Left cardiac atrium (tissue), 4 donors: ENCODE data around the gene LEKR1. TPM values are rescaled to one million over a fixed set of nuclear protein-coding genes. Genes with fewer than 3 reads are reported as not detected.
"Not testable (repeated sequence)": the region's sequence is repeated elsewhere in the genome, so short reads cannot be mapped to it uniquely, and the experiment has no call there.

Experiments used
- ATAC-seq, 2 donors: fragments of 200-7000 bp; cut with Tn5 transposase; one replicate each; pipeline ENCODE4 v1.9.1; 2020; ENCODE audit warnings: mild to moderate bottlenecking in 2 of 2, moderate library complexity in 2 of 2
- DNase-seq: peaks from one replicate; pipeline ENCODE4 v3.0.0-alpha.2; 2020
- intact Hi-C, 2 donors: fragments of 100-400 bp; cut with DNase I; formaldehyde crosslinking; loops; one replicate each; pipeline versions ENCODE4 v1.14.1 to v1.15.1; 2022 to 2023
- total RNA-seq, 2 donors: library from RNA; stranded (reverse); fragmentation: NEBNext Ultra II Directional; extraction: Animal tissue kit (Norgen Biotek cat#: 25700); gene quantifications; one replicate each; pipeline ENCODE4 v1.2.1, GENCODE V29; 2021
- donor health status: DM: no; HTN: yes; CAD: no.
- donor health status: DM: no; HTN: yes; CAD: no; lungs with severe emphysema.
- donor health status: DM: yes; HTN: yes; CAD: no.
- donor health status: Dilated cardiomyopathy.

LEKR1 gene
- total RNA-seq, 2 donors from 2014 or later: 0.65 to 2.3 TPM

DNA sequence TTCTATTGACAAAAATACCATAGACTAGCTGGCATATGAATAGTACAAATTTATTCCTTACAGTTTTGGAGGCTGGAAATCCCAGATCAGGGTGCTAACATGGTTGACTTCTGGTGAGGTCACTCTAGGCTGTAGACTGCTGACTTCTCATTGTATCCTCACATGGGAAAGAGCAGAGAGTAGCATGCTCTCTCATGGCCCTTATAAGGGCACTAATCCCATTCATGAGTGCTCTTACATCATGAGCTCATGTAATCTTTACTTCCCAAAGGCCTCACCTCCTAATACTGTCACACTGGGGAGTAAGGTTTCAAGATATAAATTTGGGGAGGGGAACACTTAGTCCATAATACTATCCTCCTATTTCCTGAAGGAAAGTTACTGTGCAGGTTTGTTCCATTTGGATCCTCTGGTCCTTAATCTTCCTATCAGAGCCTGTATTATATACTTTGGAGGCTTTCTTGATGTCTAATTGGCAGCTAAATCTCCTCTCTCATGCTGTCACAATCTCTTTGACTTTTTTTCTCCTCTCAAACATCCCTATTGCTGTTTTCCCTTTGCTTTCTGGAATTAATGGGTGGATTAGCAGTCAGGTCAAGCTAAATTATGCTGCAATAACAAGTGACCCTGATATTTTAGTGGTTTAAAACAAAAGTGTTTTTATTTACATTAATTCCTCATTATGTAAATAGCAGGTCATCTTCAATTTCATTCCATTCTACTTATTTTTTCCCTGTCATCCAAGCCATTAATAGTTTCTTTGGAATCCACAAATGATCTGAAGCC lies 23.1 kb upstream of the LEKR1 start:
- intact Hi-C loops: no loop called here
- DNase-seq (no peak), ATAC-seq (no peak)

DNA sequence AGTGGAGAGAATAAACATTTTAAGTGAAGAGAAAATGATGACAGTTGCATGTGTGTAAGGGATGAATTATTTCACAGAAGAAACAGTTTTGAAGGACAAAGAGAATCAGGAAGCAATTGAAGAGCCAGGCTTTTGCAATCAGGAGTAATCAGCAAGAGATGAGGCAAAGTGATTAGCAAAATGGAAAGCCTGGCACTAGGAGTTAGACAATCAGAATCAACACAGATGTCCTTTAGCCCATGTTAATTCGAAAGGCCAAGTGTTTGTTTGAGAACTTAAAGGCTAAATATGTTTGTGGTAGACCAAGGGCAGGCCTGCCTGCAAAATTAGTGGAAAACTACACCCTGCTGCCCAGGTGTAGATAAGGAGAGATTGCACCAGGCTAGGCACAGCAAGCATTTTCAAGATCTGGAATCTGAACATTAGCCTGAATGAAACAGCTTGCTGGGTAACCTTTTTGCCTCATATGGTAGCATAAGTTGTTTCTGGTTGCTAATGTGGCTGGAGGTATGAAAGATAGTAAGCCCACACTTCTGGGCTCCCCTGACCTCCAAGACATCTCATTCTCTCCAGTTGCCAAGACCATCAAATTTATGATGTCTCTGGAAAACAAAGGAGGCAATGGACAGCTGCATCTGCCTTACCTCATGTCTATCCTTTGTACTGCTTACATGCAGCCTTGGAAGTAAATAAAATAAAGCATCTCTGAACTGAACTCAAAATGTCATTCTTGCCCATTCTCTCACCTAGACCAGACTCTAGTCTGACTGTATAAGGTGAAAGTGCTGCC lies 22.0 kb upstream of the LEKR1 start:
- intact Hi-C loops: no loop called here
- no peak for DNase-seq
- no peak for ATAC-seq

DNA sequence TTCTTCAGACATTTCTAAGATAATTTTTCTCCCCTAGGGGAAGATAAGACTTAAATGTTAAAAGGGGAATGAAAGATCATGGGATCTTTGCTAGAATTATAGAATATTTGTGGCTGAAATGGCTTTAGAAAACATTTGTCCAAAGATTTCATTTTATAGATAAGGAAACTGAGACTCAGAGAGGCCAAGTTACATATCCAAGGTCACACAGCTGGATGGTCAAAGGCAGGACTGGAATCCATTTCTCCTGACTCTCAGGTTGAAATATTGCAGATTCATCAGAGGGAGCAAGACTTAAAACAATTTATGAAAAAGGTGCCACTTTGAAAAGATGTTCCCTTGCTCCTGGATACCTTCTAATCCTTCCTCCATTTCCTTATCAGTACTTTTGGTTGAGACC lies 19.5 kb upstream of the LEKR1 start:
- DNase-seq: no peak
- intact Hi-C loops: no loop called here
- no peak for ATAC-seq

DNA sequence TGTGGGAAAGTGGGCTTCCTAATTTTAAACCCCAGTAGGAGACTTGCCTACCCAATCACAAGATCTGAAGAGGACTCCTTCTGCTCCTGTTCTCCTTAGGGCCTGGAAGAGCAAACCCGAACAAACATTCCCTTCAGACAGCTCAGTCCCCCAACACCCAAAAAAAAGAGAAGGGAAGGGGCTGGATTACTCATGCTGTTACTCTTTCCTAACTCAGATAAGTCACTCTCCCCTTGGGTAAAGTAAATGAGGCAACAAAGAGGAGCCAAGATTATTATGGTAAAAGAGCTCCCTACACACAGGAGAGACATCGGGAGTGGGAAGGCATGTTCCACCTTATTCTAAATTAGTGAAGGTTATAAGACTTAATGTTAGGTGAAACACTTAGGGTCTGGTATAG lies 18.1 kb upstream of the LEKR1 start:
- ATAC-seq (no peak), DNase-seq (no peak)
- intact Hi-C loops: no loop called here

DNA sequence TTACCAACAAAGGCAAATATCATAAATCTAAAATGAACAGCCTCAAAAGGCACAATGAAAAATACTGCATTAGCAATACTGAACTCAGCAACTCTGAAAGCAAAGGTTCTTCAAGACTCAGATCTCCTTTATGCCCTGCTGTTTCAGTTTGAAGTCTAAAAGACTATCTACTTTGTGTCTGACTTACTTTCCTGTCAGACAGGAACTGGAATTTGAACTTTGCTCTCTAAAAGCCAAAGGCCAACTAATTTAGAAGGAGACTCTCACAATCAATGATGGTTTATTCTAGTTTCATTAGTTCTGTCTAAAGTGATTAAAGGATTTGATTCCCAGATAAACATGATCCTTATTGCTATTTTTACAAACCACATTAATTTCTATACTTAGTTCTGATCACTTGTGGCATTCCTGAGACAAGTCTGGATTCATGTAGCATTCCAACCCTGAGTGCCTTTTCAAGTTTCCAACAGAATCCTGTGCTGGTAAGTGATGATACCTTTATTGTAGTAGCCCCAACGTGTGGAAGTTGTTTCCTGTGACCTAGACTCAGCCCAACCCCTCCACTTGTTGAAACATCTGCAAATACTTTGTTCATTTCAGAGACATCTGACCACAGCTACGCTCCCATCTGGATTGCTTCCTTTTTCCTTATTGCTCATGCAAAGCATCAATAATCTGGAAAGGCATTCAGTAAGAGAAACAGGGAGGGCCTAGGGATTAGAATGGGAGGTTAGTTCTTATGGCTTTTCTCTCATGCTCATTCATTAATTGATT lies 14.9 kb upstream of the LEKR1 start:
- intact Hi-C loops: no loop called here
- DNase-seq (no peak), ATAC-seq (no peak)

DNA sequence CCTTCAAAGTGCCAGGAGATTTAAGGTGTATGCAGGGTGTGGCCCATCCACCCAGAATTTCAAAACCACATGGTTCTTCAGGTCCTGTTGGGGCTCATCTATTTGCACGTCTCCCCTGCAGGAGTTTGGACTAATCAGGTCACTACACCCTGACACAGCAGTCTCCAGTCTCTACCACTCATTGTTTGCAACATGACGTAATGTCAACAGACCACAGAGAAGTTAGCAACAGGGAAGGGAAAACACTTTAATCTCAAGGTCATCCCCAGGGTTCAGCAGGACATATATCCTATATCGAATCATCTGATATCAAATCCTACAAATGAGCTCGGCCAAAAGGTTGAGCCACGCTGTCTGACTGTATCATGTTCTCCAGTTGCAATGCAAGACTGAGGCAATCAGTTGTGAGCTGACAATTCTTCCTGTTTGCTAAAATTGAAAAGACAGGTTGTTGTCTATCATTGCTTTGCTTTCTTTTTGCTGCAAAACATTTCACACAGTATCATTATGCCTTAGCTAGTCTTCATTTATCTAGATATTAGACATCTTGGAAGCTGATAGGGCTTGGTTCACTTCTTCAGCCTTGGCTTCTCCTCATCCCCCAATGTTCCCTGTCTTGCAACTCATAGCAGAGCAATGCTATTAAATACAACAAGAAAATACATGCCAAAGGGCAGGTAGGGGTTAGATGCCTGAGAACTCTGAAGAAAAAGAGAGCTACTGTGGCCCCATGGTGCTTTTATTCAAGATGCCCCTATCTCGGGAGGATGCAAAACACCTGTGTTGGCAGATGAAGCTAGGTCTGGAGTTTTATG lies 13.4 kb upstream of the LEKR1 start:
- no peak for ATAC-seq
- intact Hi-C loops: no loop called here
- no peak for DNase-seq

DNA sequence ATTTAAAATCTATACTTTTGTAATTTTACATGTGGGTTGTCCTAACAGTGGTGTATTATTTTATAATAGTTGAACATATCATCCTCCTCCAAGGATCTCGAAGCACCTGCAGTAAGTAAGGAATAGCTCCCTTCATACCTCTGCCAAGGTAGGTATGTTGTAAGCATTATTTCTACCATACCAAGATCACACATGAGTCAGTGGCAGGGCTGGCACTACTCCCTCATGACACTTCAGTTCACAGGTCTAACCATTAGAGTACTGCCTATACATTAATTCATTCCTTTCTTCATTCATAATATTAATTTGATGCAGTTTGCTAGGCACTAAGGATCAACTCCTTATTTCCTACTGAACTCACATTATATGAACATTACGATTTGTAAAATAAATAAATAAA lies 11.9 kb upstream of the LEKR1 start:
- no peak for ATAC-seq
- no peak for DNase-seq
- intact Hi-C loops: no loop called here

DNA sequence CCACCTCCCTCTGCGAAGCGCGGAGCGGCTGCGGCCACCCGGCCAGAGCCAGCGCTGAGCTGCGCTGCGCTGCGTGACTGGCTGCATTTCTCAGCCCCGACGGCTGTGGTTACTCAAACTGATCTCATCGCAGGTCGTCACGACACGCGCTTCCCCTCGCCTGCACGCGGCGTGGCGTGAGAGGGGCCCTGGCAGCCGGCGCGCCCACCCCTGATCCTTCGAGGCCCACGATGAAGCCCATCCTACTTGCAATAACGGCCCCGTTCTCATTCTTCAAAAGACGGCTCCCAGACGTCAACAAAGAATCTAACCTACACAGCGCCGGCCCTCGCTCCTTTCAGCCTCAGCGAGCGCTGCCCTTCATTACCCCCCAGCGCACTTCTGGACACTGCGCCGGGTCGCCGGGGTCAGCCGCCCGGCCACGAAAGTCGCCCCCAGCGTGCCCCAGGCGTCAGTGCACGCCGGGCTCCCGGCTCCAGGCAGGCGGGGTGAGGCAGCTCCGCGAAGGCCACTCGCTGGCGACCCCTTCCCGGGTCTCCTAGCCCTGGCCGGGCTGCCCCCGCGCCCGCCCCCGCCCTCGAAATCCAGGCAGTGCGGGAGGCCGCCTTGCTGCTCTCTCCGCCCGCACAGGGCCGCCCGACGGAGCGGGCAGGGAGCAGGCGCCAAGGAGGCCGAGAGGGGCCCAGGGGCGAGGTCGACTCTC lies 9.9 kb upstream of the LEKR1 start:
- intact Hi-C loops: loop anchor here (5.0 kb wide), 2 partner anchors 139 to 266 kb away; no protein-coding TSS in a partner anchor
- ATAC-seq (peak; percentile 66 to 72), DNase-seq (peak; percentile 33)

DNA sequence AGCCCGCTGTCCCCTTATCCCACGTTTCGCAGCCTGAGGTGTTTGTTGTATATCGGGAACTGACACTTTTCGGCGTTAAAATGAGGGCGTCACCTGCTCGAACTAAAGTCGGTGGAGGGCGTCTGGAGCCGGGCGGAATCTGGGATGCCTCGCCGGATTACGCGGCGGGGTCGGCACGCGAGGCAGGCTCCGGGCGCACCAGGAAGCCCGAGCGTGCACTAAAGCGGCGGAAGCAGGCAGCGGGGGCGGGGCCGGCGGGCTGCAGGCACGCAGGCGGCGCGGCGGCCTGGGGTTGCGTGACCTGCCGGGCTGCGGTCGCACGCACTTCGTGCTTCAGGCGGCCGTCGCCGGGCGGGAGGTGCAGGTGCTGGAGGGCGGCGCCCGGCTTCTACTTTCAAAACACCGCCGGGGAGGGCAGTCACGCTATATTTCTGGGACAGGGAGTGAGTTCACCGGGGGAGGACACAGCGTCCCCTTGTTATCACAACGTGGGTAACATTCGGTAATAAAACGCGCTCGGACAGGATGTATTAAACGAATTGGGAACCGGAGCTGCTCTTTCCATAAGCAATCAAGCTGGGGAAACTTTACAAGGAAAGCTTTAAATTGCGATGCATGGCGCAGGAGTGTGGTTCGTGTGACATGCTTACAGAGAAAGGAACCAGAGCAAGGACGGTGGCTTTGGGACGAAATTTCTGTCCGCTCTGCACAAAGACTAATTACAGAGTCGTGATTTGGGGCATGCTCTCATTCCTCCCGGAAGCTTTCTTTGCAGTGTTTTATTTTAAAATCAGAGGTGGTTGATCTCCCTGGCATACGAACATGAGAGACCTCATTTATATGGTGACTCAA lies 9.1 kb upstream of the LEKR1 start:
- intact Hi-C loops: loop anchor here (5.0 kb wide), 2 partner anchors 140 to 265 kb away; no protein-coding TSS in a partner anchor
- ATAC-seq: peak; percentile 95 to 97
- DNase-seq: peak; percentile 90

DNA sequence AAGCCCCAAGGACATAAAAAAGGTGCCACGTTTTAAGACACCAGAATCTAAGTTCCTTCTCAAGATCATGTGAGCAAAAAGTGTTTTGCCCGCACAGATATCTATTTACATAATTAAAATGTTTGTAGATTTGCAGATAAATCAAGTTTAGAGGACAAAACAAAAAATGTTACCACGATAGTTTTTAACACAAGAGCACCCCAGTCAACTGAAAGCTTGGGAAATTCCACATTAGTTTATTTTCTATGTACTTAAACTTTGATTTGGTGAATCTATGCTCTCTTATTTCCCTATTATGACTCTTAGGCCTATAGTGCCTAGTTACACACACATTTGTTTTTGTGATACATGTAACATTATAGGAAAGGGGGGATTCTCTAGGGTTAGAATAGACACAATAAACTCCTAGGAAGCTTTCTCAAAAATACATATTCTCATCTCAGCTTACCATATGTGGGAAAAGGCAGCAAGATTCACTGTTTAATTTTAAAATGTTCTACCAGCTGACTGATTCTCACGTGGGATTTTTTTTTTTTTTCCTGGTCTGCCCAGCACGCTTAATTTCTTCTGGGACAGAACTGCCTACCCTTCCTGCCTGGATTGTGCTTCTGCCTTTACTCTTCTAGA lies 8.4 kb upstream of the LEKR1 start:
- DNase-seq (no peak), ATAC-seq (no peak)
- intact Hi-C loops: loop anchor here (5.0 kb wide), 2 partner anchors 140 to 265 kb away; no protein-coding TSS in a partner anchor

DNA sequence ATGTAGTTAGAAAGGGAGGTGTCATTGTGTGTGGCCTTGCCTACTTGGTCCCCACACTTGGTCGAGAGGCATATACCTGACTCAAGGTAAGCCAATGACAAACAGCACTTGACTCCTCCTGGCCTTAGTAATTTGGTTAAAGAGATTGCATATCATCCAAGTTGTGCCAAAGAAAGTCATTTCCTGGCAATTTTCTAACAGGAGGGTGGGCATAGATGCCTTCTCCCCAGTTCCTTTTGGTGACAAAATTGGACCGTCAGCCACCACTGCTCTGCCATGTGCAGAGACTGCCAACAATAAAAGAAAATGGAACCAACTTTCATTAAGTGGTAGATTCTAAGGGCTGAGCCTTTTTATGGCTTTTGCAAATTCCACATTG lies 7.9 kb upstream of the LEKR1 start:
- intact Hi-C loops: loop anchor here (5.0 kb wide), 2 partner anchors 141 to 264 kb away; no protein-coding TSS in a partner anchor
- no peak for DNase-seq
- no peak for ATAC-seq

DNA sequence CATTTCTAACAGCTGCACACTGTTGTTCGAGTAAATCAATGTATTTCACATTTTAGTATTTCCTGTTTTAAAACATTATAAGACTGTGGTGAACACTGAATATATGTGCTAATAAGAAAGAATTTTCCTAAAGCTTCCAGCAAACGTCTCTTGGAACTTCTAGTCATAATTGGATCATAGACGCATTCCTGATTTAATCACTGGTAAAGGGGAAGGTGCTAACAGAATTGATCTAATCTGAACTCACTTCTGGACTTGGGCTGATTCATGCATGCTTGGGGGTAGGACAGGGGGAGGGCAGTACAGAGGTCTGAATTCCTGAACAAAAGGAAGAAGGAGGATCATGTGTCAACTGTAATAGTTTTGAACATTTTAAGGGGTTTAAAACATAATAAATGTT lies 7.3 kb upstream of the LEKR1 start:
- DNase-seq (no peak), ATAC-seq (no peak)
- intact Hi-C loops: loop anchor here (5.0 kb wide), 2 partner anchors 142 to 263 kb away; no protein-coding TSS in a partner anchor

DNA sequence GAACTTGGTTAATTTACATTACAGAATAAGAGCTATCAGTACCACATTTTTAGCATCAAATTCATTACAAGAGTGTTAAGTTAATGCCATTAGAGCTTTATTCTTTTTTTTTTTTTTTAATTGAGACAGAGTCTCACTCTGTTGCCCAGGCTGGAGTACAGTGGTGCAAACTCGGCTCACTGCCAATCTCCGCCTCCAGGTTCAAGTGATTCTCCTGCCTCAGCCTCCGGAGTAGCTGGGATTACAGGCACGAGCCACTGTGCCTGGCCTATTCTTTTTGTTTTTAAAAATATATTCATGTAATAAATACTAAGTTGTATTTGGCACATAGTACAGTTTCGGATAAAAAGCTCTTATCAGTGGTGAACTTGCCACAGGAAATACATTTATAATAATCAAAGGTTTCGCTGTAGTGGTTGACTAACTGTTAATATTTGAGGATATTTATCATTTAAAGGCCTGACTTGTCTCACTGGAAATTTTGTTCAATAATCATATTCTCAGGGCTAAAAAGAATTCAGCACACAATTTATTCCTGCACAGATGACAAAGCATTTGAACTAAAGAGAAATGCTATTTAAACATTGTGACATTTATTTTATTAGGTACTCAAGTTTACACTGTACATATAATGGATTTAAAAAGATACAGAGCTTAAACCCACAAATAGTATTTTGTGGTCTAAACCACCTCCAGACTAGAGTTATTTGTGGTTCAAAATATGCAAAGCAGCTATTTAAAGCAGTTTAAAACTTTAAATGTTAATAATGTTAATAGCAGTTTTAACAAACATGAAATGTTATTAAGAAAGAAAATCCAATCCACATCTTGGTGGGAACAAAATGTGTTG lies 6.1 kb upstream of the LEKR1 start:
- DNase-seq (no peak), ATAC-seq (no peak)
- intact Hi-C loops: loop anchor here (5.0 kb wide), 2 partner anchors 143 to 262 kb away; no protein-coding TSS in a partner anchor

DNA sequence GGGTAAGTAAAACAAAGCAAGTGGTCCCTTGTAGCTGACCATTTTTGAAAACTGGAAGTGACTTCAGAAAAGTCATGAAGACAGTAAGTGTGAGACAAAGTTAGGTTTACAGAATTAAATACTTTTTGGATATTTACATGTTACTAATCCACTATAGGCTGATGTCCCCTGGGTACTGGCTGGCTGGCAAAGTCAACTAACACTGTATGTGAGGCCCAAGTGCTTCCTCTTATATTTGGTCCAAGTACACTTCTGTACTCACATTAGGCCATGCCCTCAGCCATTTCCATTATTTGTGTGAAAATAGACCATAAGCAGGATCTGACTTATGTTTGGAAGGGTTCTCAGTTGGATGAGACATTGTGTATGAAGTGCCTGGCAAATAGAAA lies 5.5 kb upstream of the LEKR1 start:
- intact Hi-C loops: no loop called here
- no peak for ATAC-seq
- DNase-seq: no peak

DNA sequence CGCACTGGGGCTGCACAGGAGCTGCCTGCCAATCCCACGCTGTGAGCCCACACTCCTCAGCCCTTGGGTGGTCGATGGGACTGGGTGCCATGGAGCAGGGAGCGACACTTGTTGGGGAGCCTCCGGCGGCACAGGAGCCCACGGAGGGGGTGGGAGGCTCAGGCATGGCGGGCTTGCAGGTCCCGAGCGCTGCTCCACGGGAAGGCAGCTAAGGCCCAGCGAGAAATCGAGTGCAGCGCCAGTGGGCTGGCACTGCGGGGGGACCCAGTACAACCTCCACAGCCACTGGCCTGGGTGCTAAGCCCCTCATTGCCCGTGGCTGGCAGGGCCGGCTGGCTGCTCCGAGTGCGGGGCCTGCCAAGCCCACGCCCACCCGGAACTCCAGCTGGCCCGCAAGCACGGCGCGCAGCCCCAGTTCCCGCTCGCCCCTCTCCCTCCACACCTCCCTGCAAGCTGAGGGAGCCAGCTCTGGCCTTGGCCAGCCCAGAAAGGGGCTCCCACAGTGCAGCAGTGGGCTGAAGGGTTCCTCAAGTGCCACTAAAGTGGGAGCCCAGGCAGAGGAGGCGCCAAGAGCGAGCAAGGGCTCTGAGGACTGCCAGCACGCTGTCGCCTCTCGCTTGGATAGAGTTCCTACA lies 3.4 kb upstream of the LEKR1 start:
- intact Hi-C loops, ATAC-seq, DNase-seq: not testable (repeated sequence)
